COLO829 (cell line): ENCODE data around the gene KRTAP10-1.
"Not testable (repeated sequence)": the region's sequence is repeated elsewhere in the genome, so short reads cannot be mapped to it uniquely, and the experiment has no call there.

Experiments used
- DNase-seq: peaks from one replicate; pipeline ENCODE4 v3.0.0; 2012; ENCODE audit warnings: low spot score

KRTAP10-1 gene

DNA sequence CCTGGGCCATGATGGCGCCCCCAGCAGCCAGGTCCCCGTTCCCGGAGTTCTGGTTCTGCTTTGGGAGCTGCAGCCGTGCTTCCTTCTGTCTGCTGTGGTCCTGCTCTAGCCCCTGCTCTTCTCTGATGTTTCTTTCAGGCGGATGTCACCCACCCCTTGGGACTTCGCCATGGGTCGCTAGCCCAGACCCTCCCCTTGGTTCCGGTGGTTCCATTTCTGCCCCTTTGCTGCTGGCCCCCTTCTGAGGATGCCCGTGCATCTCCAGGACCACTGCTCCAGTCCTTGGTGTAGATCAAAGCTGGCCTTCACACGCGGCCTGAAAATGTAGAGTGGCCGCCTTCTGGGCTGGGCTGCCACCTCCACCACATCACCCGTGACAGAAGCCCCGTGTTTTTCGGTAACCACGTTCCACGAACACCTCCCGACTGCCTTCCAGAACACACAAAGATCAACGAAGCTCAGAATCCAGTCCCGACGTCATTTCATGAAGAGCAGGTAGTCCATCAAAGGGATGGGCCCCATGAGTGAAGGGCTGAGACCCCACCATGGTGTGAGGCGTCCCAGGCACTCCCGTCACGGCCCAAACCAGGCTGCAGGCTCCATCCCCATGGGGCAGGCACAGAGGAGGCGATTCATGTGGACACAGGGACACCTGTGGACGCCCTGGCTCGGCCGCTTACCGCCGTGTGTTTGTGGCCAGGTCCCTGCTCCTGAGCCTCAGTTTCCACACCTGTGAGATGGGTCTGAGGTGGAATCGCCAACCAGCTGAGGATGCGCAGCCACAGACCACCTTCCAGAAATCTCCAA lies 24.4 kb downstream of the KRTAP10-1 start:
- DNase-seq, result no peak

DNA sequence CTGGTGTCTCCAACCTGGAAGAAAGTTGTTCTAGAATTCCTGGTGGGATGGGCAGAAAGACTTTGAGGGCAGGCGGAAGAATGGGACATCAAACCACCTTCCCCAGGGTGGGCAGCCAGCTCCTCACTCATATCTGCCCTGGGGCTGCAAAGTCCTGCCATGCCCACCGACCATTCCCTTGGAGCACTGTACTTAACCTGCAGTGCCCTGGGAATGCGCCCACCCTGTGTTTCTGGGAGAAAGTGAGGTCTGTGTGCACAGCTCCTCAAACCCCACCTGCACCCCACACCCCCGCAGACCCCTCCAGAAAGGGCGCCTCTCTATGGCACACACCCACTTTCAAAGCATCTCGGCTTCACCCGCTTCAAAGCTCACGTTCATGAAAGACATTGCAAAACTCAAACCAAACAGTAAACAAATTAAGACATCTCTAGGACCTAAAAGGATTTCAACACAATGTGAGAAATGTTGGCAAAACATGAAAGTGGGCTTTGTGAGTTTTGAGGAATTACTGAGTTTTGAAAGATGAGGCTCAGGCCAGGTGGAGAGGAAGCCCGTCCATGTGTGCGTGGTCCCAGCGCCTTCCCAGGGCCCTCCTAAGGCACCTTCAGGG lies 25.1 kb downstream of the KRTAP10-1 start:
- no peak for DNase-seq

DNA sequence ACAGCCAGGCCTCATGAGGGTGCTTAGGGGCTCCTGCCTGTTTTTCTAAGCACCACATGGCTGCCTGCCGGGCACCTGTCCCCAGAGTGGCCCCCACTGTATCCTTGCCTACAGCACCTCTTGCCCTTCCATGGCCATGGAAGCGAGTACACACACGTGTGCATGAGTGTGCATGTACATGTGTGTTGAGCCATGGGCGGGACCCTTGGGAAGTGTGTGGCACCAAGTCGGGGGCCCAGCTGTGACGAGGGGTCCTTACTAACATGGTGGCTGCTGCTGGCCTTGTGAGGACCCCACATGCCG lies 25.8 kb downstream of the KRTAP10-1 start:
- no peak for DNase-seq

DNA sequence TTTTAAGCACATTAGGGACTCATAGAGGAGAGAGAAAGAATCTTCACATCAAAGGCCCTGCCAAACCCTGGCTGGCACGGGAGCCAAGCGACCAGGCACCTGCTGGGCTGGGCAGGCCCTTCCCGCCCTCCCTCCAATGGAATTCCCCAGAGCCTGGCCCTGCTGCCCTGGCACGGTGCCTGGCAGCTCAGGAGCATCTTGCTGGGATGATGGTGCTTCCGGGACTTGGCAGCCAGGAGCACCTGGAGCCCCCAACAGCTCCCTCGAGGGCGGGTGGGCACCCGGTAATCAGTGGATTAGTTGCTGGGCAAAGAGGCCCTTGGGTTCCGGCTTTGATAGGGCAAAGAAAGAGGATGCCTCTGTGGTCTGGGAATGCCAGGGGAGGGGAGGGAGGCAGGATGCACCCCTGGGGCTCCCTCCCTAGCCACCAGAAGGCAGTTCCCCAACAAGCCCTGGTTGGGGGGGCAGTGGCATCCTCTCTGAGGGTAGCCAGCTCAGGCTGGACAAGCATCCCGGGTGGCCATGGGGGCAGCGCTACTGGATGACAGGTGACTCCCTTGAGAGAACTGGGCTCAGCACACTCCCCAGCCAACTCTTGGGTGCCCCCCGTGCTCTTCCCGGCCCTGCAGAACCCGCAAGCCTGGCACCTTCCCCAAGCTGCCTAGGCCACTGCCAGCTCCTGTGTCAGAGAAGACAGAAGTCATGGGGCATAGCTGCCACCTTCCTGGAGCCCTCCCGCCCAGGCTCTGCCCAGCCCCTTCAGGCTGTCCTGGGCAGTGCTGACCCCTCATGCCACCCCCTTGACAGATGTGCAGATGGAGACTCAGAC lies 26.4 kb downstream of the KRTAP10-1 start:
- DNase-seq, result no peak

DNA sequence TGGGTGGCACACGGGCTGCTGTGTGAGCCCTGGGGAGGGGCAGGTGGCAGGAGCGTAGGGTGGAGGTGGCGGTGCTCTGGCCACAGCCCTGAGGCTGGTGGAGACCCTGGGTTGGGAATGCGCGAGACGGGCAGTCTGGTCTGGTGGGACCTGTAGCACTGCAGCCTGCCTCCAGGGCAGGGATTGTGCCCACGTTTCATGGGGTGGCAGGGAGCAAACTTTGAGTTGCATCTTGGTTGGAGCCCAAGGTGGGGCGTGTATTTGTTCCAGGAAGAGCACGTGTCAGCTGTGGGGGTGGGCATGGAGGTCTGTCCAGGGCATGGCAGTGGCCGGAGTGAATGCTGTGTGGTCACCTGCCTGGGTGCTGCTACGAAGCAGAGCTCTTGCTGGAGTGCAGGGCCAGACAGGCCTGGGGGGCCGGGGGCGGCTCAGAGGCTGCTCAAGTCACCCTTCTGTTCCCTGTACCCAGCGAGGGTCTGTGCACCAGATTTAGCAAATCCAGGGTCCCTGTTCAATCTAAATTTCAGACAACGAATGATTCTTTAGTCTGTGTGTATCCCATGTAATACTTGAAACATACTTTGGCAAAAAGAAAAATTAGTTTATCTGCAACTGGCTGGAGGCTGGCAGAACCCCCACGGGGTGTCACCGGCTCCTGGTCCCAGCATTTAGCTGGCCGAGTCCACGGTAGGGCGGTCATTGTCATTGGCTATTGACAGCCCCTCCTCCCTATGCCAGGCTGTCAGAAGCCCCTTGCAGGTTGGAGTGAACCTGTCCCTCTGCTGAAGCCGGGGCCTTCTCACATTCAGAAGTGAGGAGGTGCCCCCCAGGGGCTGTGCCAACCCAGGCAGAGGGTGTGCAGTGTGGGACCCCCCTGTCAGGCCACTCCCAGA lies 27.3 kb downstream of the KRTAP10-1 start:
- no peak for DNase-seq

DNA sequence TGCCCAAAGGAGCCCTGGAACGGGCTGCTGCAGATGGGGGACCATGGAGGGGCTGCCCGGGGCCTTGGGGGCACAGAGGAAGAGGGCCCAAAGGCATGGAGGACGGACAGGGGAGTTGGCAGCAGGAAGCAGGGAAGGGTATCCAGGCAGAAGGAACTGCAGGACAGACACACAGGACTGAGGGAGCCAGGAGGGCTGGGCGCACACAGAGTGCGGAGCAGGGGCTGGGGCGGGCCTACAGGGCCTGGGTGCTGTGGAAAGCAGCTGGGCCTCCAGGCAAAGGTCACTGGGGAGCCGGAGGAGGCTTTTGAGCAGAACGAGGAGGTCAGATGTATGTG lies 28.1 kb downstream of the KRTAP10-1 start:
- DNase-seq, result no peak

DNA sequence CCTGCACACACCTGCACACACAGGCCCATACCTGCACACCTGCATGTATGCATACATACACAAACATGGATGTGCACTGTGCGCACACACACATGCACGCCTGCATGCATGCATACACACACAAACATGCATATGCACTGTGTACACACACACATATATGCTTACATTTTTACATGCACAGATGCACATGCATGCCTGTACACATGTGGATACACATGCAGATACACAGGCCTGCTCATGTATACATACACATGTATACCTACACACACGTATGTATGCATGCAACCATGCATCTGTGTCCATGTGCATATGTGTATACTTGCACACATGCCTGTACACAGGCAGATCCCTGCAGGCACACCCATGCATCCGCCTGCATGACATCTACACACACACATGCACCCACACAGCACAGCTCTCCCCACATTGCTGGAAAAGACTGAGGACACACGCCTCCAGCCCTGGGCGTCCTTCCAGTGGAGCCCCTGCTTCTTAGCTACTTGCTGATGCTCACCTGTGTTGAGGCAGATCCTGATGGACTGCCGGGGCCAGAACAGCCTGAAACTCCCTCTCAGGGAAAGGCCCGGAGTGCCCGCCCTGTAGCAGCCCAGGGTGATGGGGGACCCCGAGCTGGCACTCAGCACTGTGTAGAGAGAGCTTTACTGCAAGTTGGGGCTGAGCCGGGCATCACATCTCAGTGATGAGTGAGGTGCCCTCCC lies 28.6 kb downstream of the KRTAP10-1 start:
- no peak for DNase-seq

DNA sequence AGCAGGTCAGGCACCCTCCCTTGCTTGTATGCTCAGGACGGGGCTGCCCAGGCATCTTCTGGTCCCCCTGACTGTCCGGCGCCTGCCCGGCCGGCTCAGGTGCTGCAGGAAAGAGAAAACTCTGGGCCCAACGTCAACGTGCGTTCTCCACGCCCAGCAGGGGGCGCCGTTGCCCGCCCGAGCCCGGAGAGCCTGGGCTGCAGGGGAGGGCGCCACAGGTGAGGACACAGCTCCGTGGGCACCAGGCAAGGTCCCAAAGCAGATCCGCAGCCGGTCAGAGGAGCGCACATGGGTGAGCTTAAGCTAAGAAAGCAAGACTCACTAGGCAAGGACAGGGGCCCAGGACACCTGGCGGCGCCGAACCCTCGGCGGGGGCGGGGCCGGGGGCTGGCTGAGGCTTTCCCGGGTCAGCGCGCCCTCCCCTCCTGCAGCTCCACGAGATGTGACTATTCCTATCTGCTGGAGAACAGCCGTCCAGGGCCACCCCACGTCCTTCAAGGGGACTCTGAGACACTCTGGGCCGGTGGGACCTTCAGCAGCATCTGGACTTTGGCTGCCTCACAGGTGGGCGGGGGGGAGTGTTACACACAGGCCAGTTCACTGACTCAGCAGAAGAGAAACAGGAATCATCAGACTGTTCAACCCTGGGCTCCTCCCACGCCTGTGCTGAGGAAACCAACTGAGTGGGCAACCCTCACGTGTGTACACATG lies 29.3 kb downstream of the KRTAP10-1 start:
- DNase-seq, result peak; percentile 24

DNA sequence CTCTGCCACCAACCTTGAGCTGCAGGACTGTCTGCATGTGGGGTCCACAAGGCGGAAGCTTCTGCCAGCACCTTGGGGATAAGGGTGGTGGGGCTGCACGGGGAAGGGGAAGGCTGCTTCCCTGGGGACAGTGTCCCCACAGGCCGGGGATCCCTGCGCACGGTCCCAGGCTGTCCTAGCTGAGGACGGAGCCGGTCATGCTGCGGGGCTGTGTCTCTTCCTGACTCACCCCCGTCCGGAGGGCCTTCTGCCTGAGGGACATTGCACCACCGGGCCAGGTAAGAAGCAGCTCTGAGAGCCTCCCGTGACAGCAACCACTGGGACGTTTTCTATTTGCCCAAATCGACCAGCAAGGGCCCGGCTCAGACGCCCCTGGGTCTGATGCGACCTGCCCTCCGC lies 29.9 kb downstream of the KRTAP10-1 start:
- DNase-seq, result no peak

DNA sequence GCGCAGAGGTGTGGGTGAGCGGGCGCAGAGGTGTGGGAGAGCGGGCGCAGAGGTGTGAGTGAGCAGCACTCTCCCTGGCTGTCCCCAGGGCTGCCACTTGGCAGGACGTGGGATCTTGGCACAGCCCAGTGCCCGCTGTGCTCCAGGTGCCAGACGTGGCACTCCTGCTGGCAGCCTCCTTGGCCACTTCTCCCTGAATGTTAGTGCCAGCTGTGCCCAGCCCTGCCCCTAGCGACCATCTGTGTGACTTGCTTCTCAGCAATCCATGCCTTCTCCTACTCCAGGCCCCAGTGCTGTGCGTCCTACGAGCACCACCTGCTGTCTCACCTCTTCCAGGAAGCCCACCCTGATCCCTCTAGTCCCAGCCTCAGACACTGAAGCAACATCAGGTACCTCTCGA lies 30.5 kb downstream of the KRTAP10-1 start:
- peak; percentile 50 for DNase-seq

DNA sequence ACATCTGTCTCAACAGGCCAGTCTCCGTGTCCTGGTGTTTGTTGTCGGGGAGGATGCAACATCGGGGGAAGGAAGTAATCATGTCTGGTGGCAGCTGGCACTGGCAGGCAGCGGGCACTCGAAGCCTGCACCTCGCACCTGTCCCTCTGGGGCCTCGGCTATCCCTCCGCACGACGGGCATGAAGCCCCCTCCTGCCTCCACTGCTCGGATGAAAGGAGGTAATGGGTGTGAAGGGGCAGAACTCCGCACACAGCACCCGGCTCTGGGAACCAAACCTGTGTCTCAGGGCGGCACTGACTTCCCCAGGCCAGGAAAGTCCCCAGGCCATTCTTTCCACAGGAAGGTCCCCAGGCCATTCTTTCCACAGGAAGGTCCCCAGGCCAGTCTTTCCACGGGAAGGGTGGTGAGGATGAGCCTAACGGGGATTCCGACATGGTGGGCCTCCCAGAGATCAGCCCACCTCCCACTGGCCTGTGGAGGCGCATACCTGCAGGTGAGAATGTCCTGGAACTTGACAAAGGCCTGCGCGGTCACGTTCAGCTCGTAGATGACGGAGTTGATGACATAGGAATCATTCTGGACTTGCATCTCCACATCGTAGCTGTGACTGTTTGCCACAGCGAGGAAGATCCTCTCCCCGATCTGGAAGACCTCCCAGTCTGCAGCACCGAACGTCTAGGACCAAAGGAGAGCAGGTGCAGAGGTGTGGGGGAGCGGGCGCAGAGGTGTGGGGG lies 31.1 kb downstream of the KRTAP10-1 start:
- no peak for DNase-seq

DNA sequence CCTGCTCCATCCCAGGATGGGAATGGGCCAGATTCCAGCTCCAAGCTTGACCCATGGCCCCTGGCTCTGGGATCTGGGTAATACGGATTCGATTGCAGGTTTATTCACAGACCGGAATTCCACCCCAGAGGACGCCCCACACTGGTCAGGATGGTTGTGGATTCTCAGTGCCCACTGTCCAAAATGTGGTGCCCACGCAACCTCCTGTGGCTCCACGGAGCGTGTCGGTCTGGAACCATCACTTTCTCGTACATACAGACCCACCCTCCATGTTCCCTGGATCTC lies 31.6 kb downstream of the KRTAP10-1 start:
- no peak for DNase-seq

DNA sequence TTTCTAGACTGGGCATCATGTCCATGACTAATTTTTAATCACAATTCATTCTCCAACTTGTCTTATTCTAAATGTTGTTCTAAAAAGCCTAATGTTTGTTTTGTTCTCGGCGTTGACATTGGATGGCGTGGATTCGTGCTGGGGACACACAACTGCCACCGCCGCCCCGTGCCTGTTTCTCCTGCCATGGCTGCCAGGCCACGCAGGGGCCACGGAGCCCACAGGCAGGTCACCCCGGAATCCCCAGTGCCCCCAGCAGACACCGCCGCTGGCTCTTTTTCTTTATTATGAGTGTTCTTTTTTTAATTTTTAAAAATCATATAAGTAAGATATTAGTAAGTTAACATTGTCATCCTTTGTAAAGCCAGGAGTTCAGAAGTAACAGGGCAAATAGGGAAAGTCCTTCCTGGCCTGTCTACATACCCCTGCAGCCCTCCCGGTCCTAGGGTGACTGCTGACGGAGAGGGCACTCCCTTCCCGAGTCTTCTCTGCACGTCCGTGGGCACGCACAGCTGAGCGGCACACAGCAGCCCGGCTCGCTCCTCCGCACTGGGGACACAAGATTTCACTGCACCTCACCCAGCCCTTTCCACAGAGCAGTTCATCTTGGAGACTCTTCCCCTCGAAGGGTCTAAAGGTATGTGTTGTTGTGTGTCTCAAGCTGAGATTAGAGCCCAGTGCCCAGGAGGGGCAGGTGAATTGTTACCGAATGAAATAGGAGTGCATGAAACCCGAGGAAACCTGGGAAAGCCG lies 32.1 kb downstream of the KRTAP10-1 start:
- DNase-seq, result no peak

DNA sequence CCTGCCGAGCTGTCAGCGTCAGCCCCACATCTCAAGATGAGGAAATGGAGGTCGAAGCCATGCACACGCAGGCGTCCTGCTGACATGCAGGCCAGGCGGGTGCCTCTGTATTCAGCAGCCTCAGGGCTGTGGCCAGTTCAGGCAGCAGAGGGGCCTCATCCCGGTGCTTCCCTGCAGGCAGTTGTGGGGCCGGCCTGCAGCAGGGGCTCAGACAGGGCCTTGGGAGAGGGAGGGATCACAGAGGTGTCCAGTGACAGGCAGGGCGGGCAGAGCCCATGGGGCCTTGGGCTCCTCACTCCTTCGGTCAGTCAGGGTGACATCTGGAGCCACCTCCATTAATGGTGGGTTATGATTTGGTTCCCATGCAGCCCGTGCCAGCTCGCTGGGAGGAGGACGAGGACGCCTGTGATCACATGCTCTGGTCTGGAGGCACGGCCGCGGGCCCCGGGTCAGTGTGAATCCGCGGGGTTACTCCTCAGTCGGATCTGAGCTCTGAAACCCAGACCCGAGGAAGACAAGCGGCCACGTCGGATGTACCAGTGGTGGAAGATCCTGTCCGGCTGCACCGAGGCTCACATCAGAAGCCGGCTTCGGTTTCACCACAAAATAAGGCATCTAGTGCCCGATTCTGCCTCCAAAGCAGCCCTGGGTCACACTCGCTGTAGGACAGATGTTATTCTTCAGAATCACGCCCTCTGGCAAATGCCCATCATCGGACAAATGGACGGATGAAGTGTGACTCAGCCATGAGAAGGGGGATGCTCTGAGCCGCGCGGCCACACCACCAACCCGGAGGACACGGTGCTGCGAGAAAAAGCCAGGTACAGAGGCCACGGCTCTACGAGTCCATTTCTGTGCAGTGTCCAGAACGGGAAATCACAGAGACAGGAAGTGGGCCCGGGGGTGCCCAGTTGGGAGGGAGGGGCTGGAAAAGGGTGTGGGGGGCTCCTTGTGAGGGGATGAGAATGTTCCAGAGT lies 33.4 kb downstream of the KRTAP10-1 start:
- no peak for DNase-seq

DNA sequence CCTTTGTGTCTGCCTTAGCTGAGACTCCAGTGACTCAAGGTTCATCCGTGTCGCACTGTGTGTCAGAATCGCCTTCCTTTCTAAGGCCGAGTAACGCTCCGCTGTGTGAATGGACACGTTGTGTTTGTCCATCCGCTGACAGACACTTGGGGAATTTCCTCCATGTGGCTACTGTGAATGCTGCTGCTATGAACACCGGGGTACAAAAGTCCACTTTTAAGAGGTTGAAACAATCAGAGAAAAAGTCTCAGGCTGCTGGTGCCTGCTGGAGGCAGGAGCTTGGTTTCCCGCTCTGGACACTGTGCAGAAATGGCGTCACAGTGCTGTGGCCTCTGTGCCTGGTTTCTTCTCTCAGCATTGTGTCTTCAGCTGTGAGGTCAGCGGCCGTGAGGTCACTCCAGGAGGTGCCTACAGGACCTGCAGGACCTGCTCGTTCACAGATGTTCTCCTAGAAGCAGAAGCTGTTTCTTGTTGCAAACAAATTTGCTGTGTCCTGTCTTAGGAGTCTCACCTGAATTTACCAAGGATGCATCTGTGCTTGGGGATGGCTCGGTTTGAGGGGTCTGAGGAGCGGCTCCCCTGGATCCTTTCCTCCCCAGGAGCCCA lies 34.2 kb downstream of the KRTAP10-1 start:
- DNase-seq, result peak; percentile 10

DNA sequence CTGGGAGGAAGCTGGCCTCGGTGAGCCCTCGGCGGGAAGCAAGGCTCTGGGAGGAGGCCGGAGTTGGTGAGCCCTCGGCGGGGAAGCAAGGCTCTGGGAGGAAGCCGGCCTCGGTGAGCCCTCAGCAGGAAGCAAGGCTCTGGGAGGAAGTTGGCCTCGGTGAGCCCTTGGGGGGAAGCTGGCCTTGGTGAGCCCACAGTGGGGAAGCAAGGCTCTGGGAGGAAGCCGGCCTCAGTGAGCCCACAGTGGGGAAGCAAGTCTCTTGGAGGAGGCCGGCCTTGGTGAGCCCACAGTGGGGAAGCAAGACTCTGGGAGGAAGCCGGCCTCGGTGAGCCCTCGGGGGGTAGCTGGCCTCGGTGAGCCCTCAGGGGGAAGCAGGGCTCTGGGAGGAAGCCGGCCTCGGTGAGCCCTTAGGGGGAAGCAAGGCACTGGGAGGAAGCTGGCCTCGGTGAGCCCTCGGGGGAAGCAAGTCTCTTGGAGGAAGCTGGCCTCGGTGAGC lies 36.0 kb downstream of the KRTAP10-1 start:
- no peak for DNase-seq

DNA sequence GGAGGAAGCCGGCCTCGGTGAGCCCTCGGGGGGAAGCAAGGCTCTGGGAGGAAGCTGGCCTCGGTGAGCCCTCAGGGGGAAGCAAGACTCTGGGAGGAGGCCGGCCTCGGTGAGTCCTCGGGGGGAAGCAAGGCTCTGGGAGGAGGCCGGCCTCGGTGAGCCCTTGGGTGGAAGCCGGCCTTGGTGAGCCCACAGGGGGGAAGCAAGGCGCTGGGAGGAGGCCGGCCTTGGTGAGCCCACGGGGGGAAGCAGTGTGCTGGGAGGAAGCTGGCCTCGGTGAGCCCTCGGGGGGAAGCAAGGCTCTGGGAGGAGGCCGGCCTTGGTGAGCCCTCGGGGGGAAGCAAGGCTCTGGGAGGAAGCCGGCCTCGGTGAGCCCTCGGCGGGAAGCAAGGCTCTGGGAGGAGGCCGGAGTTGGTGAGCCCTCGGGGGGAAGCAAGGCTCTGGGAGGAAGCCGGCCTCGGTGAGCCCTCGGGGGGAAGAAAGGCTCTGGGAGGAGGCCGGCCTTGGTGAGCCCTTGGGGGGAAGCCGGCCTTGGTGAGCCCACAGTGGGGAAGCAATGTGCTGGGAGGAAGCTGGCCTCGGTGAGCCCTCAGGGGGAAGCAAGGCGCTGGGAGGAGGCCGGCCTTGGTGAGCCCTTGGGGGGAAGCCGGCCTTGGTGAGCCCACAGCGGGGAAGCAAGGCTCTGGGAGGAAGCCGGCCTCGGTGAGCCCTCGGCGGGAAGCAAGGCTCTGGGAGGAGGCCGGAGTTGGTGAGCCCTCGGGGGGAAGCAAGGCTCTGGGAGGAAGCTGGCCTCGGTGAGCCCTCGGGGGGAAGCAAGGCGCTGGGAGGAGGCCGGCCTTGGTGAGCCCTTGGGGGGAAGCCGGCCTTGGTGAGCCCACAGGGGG lies 36.7 kb downstream of the KRTAP10-1 start:
- not testable (repeated sequence) for DNase-seq
